NCI-H1417 treated with DMSO at 0.1 percent for 48 hours (cell line): ENCODE data around the gene FTSJ1.
"Not testable (repeated sequence)": the region's sequence is repeated elsewhere in the genome, so short reads cannot be mapped to it uniquely, and the experiment has no call there.

Source experiments
- DNase-seq: peaks from one replicate; lab custom pipeline; 2025; lab: John Stamatoyannopoulos, UW

The FTSJ1 gene

GRCh38 chrX:48525853-48526252, 49.9 kb downstream of the FTSJ1 start:
- DNase-seq = not testable (repeated sequence)

DNA sequence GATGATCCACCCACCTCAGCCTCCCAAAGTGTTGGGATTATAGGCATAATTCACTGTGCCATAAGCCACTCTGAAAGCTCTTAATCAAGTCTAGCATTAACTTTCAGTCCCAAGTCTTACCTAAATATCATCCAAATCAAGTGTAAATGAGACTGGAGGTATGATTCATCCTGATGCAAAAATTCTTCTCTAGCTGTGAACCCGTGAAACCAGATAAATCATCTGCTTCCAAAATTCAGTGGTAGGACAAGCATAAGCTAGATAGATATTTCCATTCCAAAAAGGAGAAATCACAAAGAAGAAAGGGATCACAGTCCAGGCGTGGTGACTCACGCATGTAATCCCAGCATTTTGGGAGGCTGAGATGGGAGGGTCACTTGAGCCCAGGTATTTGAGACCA, 54.7 kb downstream of the FTSJ1 start:
- DNase-seq = no peak

GRCh38 chrX:48531358-48531959, 55.5 kb downstream of the FTSJ1 start:
- no peak for DNase-seq

- DNase-seq = no peak
Measured at GRCh38 chrX:48532161-48532560, 56.2 kb downstream of the FTSJ1 start.

- DNase-seq = no peak
Measured at GRCh38 chrX:48533165-48533564, 57.2 kb downstream of the FTSJ1 start.
